VCaP (cell line): ENCODE measurements around the gene CD244.
"Not testable (repeated sequence)": the region's sequence is repeated elsewhere in the genome, so short reads cannot be mapped to it uniquely, and the experiment has no call there.

ENCODE experiments used
- H3K27ac ChIP-seq: fragments of 450-650 bp; 2 replicates; pipeline ENCODE4 v1.5.1; 2017
- TF ChIP-seq, protein P1 (sequence below): fragments of 450-650 bp; conservative IDR thresholded peaks from 2 replicates; pipeline ENCODE4 v1.5.1; 2017; ENCODE audit warnings: mild to moderate bottlenecking, moderate library complexity

Gene CD244

DNA sequence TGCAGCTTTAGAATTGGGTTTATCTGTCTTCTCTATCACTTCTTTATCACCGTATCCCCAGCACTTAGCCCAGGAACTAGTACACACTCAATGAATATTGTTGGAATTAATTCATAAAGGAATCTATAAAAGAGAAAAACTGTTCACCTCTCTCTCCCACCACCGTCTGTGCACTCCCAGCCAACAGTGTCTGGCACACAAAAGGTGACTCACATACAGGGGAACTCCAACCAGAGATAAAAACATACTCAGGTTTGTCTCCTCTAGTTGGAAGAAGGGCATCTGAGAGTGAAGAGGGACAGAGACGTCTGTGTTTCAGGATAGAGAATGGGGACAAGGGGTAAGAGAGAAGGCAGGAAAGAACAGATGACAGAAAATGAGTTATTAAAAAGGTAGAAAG, 12.2 kb upstream of the CD244 start:
- H3K27ac ChIP-seq = no peak overlapping the region

DNA sequence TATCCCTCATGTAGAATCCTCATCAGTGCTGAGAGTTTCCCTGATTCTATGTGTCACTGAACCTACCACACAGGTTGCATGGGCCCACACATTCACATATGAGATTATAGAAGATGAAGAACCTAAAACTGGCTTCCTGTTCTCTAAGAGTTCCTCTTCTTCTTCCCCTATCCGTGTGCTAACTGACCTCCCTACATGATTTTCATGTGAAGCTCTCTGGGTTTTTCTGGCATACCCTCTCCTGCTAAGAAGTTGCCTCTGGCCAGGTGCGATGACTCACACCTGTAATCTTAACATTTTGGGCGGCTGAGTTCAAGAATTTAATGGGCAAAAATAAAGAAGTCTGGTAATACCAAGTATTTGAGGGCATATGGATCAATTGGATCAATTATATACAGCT, 5.5 kb upstream of the CD244 start:
- H3K27ac ChIP-seq = no peak overlapping the region
- TF ChIP-seq, protein P1, sequence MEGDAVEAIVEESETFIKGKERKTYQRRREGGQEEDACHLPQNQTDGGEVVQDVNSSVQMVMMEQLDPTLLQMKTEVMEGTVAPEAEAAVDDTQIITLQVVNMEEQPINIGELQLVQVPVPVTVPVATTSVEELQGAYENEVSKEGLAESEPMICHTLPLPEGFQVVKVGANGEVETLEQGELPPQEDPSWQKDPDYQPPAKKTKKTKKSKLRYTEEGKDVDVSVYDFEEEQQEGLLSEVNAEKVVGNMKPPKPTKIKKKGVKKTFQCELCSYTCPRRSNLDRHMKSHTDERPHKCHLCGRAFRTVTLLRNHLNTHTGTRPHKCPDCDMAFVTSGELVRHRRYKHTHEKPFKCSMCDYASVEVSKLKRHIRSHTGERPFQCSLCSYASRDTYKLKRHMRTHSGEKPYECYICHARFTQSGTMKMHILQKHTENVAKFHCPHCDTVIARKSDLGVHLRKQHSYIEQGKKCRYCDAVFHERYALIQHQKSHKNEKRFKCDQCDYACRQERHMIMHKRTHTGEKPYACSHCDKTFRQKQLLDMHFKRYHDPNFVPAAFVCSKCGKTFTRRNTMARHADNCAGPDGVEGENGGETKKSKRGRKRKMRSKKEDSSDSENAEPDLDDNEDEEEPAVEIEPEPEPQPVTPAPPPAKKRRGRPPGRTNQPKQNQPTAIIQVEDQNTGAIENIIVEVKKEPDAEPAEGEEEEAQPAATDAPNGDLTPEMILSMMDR = no peak

More for the DNA sequence above, 12.2 kb upstream of the CD244 start:
- TF ChIP-seq, protein P1 = no peak

DNA sequence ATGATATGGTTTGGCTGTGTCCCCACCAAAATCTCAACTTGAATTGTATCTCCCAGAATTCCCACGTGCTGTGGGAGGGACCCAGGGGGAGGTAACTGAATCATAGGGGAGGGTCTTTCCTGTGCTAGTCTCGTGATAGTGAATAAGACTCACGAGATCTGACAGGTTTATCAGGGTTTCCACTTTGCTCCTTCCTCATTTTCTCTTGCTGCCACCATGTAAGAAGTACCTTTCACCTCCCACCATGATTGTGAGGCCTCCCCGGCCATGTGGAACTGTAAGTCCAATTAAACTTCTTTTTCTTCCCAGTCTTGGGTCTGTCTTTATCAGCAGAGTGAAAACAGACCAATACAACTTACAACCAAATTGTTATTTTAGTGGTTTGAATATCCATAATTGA, 5.0 kb upstream of the CD244 start:
- not testable (repeated sequence) for H3K27ac ChIP-seq

DNA sequence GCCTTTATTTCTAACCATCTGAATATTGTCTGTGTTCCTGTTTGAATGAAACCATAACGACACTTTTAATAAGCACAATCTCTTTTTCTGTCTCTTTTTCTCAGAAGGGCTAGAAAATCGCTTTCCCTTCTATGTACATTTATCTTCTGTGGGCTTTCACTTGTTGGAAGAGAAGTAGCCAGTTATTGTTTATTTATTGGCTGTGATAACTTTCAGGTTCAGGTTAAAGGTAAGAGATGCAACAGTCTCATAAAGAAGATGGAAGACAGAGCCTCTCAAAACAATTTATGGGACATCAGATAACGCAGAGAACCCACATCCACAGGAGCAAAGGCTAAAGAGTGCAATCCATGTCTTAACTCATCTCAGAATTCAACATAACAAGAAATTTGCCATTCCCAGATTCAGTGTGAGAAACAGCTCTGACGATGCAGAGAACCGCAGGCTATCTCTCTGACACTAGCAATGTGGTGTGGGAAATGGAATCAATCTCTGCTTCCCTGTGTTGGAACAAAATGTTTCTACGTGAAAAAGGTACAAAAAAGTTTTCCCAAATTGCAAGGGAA, 4.1 kb upstream of the CD244 start:
- TF ChIP-seq, protein P1 = no peak
- no peak overlapping the region for H3K27ac ChIP-seq

DNA sequence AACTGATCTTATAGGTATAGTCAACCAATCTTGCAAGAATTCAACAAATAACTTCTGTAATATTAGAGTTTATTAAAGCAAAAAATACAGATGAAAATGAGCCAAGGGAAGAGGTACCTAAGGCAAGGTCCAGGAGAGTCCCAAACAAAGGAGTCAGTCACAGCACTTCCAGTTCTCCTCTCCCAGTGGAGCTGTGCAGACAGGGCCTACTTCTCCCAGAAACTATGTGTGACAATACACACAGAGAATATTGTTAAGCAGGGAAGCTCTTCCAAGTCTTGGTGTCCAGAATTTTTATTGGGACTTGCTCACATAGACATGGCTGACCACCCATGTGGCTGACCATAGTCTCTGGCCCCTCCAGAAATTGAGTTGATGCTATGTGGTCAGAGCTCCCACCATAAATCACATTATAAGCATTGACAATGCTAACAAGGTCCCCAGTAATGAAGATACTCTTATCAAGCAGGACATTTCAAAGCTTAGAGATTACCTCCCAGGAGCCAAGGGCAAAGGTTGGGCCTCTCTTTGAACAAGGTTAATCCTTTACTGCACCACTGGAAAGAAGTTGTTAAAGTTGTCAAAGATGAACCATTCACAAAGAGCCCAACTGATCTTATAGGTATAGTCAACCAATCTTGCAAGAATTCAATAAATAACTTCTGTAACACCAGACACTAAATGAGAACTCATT, 3.5 kb upstream of the CD244 start:
- TF ChIP-seq, protein P1 = no peak

DNA sequence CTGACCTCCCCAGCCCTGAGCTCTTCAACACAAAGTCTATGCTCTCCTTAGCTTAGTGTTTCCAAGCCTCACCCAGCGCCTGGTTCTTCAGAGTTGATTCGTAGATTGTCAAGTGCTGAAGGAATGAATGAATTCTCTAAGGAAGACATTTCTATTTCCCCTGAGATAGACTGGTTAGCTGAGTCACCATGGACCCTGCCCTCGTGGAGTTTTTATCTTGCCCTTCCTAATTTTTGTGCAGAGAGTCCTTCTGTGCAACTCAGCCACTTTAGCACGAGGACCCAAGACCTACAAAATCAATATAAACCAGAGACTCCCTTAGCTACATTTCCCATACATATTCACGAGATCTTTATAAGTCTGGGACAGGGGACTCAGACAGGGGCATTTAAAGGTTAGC, 2.6 kb upstream of the CD244 start:
- TF ChIP-seq, protein P1 = no peak
- H3K27ac ChIP-seq = no peak overlapping the region

More for the DNA sequence above, 3.5 kb upstream of the CD244 start:
- no peak overlapping the region for H3K27ac ChIP-seq

DNA sequence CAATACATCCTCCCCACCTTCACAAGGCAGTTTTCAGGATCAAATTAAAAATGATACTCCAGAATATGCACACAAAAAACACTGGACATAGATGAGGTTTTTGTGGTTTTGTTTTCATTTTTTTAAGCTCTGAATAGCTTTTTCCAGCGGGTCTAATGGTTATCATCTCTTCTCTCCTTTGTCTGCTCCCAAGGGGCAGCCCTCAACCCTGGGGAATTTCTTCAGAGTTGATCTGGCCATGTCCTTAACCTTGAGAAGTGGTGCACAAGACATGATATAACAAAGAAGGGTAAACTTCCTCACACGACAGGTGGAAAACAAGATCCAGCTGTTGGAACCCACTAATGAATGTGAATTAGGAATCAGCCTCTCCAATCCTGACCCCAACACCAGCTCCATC, 1.5 kb upstream of the CD244 start:
- no peak overlapping the region for H3K27ac ChIP-seq
- TF ChIP-seq, protein P1 = no peak

DNA sequence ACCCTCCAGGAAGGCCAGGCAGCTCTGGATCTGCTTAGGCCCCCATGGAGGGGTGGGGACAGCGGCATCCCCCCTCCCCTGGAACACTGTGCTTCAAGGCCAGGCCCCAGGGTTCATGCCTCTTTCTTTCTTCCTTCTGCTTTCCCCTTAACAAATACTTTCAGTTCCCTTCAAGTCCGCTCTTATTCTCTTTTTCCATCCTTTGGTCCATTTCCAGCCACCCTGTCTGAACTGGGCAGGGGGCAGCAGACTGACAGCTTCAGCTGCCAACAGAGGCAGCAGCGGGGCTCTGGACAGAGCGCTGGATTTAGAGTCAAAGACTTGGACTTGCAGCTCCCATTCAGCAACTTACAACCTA, 1.1 kb upstream of the CD244 start:
- no peak overlapping the region for H3K27ac ChIP-seq
- TF ChIP-seq, protein P1 = no peak
